Activated CD8-positive, alpha-beta T cell treated with anti-CD3 and anti-CD28 coated beads for 36 hours (primary cell): ENCODE data around the gene ZFP36L2. TPM values are rescaled to one million over a fixed set of nuclear protein-coding genes. Genes with fewer than 3 reads are reported as not detected.

Experiments used
- ATAC-seq: fragments of 200-7000 bp; cut with Tn5 transposase; one replicate; pipeline ENCODE4 v1.10.0; 2021; ENCODE audit warnings: mild to moderate bottlenecking, moderate library complexity
- CTCF ChIA-PET: fragments of 350-600 bp; sonication (Branson Sonifier 250); formaldehyde crosslinking; loops from one replicate; lab custom pipeline; 2021; ENCODE audit warnings: antibody characterized with exemption; lab: Charles Lee
- POLR2A ChIA-PET: fragments of 350-600 bp; sonication (Branson Sonifier 250); formaldehyde crosslinking; loops from one replicate; lab custom pipeline; 2021; ENCODE audit warnings: antibody characterized with exemption; lab: Charles Lee
- DNase-seq: peaks from one replicate; pipeline ENCODE4 v3.0.0-alpha.2; 2020
- H3K27ac Mint-ChIP-seq: one replicate; pipeline ENCODE4 v1.8.0; 2021; ENCODE audit warnings: mild to moderate bottlenecking, mixed read lengths
- H3K27me3 Mint-ChIP-seq: one replicate; pipeline ENCODE4 v1.8.0; 2021; ENCODE audit warnings: mixed read lengths
- H3K36me3 Mint-ChIP-seq: one replicate; pipeline ENCODE4 v1.8.0; 2021; ENCODE audit warnings: low read depth, mixed read lengths
- H3K4me1 Mint-ChIP-seq: one replicate; pipeline ENCODE4 v1.8.0; 2021; ENCODE audit warnings: low read depth, mixed read lengths
- H3K4me3 Mint-ChIP-seq: one replicate; pipeline ENCODE4 v1.8.0; 2021; ENCODE audit warnings: mild to moderate bottlenecking, moderate library complexity, mixed read lengths
- H3K9me3 Mint-ChIP-seq: one replicate; pipeline ENCODE4 v1.8.0; 2021; ENCODE audit warnings: mixed read lengths
- intact Hi-C: fragments of 100-400 bp; cut with micrococcal nuclease; formaldehyde crosslinking; loops from one replicate; pipeline ENCODE4 v1.10.0; 2022
- total RNA-seq, 2 experiments: library from RNA; stranded (reverse); gene quantifications; one replicate each; pipeline ENCODE4 v1.2.3, GENCODE V29; 2021
- TF ChIP-seq, protein P1 (sequence below): fragments of 200-600 bp; IDR thresholded peaks from one replicate; pipeline ENCODE4 v1.8.0; 2022; ENCODE audit warnings: antibody characterized with exemption, mild to moderate bottlenecking

ZFP36L2 gene
- total RNA-seq, 2 experiments from 2014 or later, result 102 to 106 TPM

- ATAC-seq (peak; percentile 15), DNase-seq (peak; percentile 45)
- H3K4me3 Mint-ChIP-seq, result peak overlapping the region; percentile 53
- peak overlapping the region; percentile 94 for H3K27ac Mint-ChIP-seq
- no peaks in the 10 kb centered on the region for H3K27me3 Mint-ChIP-seq
- POLR2A ChIA-PET, result interaction anchor here (0.9 to 19.8 kb wide), 17 partner anchors 9 to 309 kb away, joined by 3 to 252 read pairs (median 5); partner anchors contain the start of gene ZFP36L2
- TF ChIP-seq, protein P1, sequence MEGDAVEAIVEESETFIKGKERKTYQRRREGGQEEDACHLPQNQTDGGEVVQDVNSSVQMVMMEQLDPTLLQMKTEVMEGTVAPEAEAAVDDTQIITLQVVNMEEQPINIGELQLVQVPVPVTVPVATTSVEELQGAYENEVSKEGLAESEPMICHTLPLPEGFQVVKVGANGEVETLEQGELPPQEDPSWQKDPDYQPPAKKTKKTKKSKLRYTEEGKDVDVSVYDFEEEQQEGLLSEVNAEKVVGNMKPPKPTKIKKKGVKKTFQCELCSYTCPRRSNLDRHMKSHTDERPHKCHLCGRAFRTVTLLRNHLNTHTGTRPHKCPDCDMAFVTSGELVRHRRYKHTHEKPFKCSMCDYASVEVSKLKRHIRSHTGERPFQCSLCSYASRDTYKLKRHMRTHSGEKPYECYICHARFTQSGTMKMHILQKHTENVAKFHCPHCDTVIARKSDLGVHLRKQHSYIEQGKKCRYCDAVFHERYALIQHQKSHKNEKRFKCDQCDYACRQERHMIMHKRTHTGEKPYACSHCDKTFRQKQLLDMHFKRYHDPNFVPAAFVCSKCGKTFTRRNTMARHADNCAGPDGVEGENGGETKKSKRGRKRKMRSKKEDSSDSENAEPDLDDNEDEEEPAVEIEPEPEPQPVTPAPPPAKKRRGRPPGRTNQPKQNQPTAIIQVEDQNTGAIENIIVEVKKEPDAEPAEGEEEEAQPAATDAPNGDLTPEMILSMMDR, result no peak
- peaks cover 8% of the 10 kb centered on the region for H3K9me3 Mint-ChIP-seq
- intact Hi-C loops, result loop anchor here (2.0 kb wide), 1 partner anchor 18 kb away; no protein-coding TSS in a partner anchor
- peaks cover 80% of the 10 kb centered on the region for H3K4me1 Mint-ChIP-seq
- peaks cover 9% of the 10 kb centered on the region for H3K36me3 Mint-ChIP-seq
- CTCF ChIA-PET, result interaction anchor here (0.6 to 3.1 kb wide), 14 partner anchors 8 to 54 kb away, joined by 3 to 11 read pairs (median 3); no protein-coding TSS in a partner anchor
Observed at GRCh38 chr2:43175020-43175441, 51.4 kb downstream of the ZFP36L2 start.

DNA sequence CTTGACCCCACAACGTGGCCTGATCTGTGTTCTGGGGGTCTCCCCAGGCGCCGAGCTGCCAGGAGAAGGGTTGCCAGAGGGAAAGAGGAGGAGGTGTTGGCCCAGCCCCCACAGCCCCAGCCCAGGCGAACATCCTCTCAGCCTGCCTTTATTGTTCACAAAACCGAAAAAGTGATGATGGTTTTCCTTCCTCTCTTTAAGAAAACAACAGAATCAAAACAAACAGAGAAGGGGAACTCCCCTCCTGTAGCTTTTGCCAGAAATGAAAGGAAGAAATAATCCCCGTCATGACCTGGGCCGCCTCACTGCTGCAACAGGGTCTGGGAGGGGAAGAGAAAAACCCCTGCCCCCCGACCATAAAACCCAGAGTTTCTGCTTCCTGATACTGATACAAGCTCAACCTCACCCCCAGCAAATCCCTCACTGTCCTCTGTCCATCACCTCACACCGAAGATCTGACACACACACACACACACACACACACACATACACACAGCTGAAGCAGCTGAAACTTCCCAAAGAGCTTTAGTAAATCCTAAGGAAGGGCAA is 52.0 kb downstream of the ZFP36L2 start:
- peaks cover 86% of the 10 kb centered on the region for H3K4me1 Mint-ChIP-seq
- H3K36me3 Mint-ChIP-seq, result peaks cover 9% of the 10 kb centered on the region
- peak; percentile 77 for ATAC-seq
- CTCF ChIA-PET, result interaction anchor here (0.6 to 3.1 kb wide), 10 partner anchors 9 to 55 kb away, joined by 3 to 11 read pairs (median 5); no protein-coding TSS in a partner anchor
- TF ChIP-seq, protein P1, result no peak
- peak overlapping the region; percentile 53 for H3K4me3 Mint-ChIP-seq
- peaks cover 8% of the 10 kb centered on the region for H3K9me3 Mint-ChIP-seq
- no peaks in the 10 kb centered on the region for H3K27me3 Mint-ChIP-seq
- peak; percentile 90 for DNase-seq
- POLR2A ChIA-PET, result interaction anchor here (0.8 to 19.8 kb wide), 17 partner anchors 9 to 310 kb away, joined by 3 to 252 read pairs (median 5); partner anchors contain the start of gene ZFP36L2
- H3K27ac Mint-ChIP-seq, result peak overlapping the region; percentile 94
- intact Hi-C loops, result loop anchor here (2.0 to 5.0 kb wide), 3 partner anchors 18 to 43 kb away; no protein-coding TSS in a partner anchor
